OCI-LY7 (cell line): ENCODE measurements around the gene IGDCC3. TPM values are rescaled to one million over a fixed set of nuclear protein-coding genes. Genes with fewer than 3 reads are reported as not detected.

Experiments used
- BruUV-seq: library from RNA; stranded (reverse); fragments of 400-500 nt; replicated peaks from 2 replicates; lab custom pipeline; 2021; lab: Mats Ljungman, UMichigan
- CTCF ChIA-PET: fragments of 300-600 bp; sonication (Branson Sonifier 250); formaldehyde crosslinking; loops from one replicate; lab custom pipeline; 2022; ENCODE audit warnings: antibody characterized with exemption; ENCODE audit not compliant: unreplicated experiment; lab: Charles Lee
- POLR2A ChIA-PET: fragments of 300-600 bp; sonication (Branson Sonifier 250); formaldehyde crosslinking; loops from one replicate; lab custom pipeline; 2022; ENCODE audit warnings: antibody characterized with exemption; lab: Charles Lee
- DNase-seq: peaks from one replicate; pipeline ENCODE4 v3.0.0-alpha.2; 2015; ENCODE audit warnings: low spot score
- H2AFZ ChIP-seq: fragments of 200-600 bp; sonication (generic), shearing (Covaris generic); 2 replicates; pipeline ENCODE4 v1.6.1; 2014; ENCODE audit warnings: mild to moderate bottlenecking, antibody characterized with exemption, low read length, moderate library complexity
- H3K27ac ChIP-seq: fragments of 200-600 bp; sonication (generic); 2 replicates; pipeline ENCODE4 v1.5.1; 2014; ENCODE audit warnings: mixed run types, low read depth, mild to moderate bottlenecking, moderate library complexity, low read length, inconsistent platforms; ENCODE audit not compliant: poor library complexity, severe bottlenecking
- H3K36me3 ChIP-seq: fragments of 200-600 bp; sonication (generic); 2 replicates; pipeline ENCODE4 v1.6.1; 2014; ENCODE audit warnings: mild to moderate bottlenecking, antibody characterized with exemption, low read length, moderate library complexity, mixed read lengths; ENCODE audit not compliant: insufficient read depth
- H3K4me1 ChIP-seq: fragments of 200-600 bp; sonication (generic); 2 replicates; pipeline ENCODE4 v1.5.1; 2014; ENCODE audit warnings: mild to moderate bottlenecking, low read length; ENCODE audit not compliant: insufficient read depth, poor library complexity, severe bottlenecking
- H3K4me2 ChIP-seq: fragments of 200-600 bp; sonication (generic); 2 replicates; pipeline ENCODE4 v1.6.1; 2014; ENCODE audit warnings: mild to moderate bottlenecking, low read length
- H3K4me3 ChIP-seq: fragments of 200-600 bp; sonication (generic); 2 replicates; pipeline ENCODE4 v1.5.1; 2014; ENCODE audit warnings: mild to moderate bottlenecking, low read depth, low read length; ENCODE audit not compliant: poor library complexity, severe bottlenecking
- H3K79me2 ChIP-seq: fragments of 200-600 bp; sonication (generic); 2 replicates; pipeline ENCODE4 v1.6.1; 2016; ENCODE audit warnings: low read depth, mild to moderate bottlenecking, low read length, moderate library complexity, mixed read lengths; ENCODE audit not compliant: insufficient read depth
- H3K9me2 ChIP-seq: fragments of 200-600 bp; sonication (generic); 2 replicates; pipeline ENCODE4 v1.6.1; 2016; ENCODE audit warnings: mild to moderate bottlenecking, low read length, mixed read lengths; ENCODE audit not compliant: insufficient read depth
- H3K9me3 ChIP-seq: fragments of 200-600 bp; sonication (generic); 2 replicates; pipeline ENCODE4 v1.6.1; 2014; ENCODE audit warnings: mild to moderate bottlenecking, mixed run types, low read length, mixed read lengths
- H4K20me1 ChIP-seq: fragments of 200-600 bp; sonication (generic); 2 replicates; pipeline ENCODE4 v1.6.1; 2014; ENCODE audit warnings: mild to moderate bottlenecking, antibody characterized with exemption, low read length, moderate library complexity, mixed read lengths; ENCODE audit not compliant: insufficient read depth
- EZH2phosphoT487 ChIP-seq: fragments of 200-600 bp; sonication (generic); IDR thresholded peaks from 2 replicates; pipeline ENCODE4 v1.6.1; 2018; ENCODE audit warnings: low read depth, borderline replicate concordance, mild to moderate bottlenecking, mixed run types, antibody characterized with exemption, low read length, moderate library complexity, mixed read lengths
- intact Hi-C: fragments of 100-400 bp; cut with micrococcal nuclease; formaldehyde crosslinking; loops from one replicate; pipeline ENCODE4 v1.10.0; 2022; ENCODE audit not compliant: unreplicated experiment
- total RNA-seq, 2 experiments: library from RNA; depleted of rRNA in 1 of 2; stranded (reverse); fragments of >200 nt in 1 of 2; shearing (Covaris generic) in 1 of 2; gene quantifications; 2 replicates each; pipeline ENCODE4 v1.2.3, GENCODE V29; 2014 to 2022
- TF ChIP-seq, protein P1 (sequence below): fragments of 200-600 bp; sonication (generic); conservative IDR thresholded peaks from 2 replicates; pipeline ENCODE4 v1.5.1; 2014; ENCODE audit warnings: mild to moderate bottlenecking, antibody characterized with exemption, low read length, moderate library complexity, mixed read lengths

IGDCC3 gene
- total RNA-seq, 2 experiments from 2014 or later = not detected

GRCh38 chr15:65334586-65335231, 43.1 kb downstream of the IGDCC3 start:
- H3K4me2 ChIP-seq = no peak overlapping the region
- no peak overlapping the region for H2AFZ ChIP-seq
- H3K36me3 ChIP-seq = no peaks in the 10 kb centered on the region
- no TSS peak for BruUV-seq
- no peaks in the 10 kb centered on the region for H4K20me1 ChIP-seq
- H3K27ac ChIP-seq = no peak overlapping the region
- peaks cover 7% of the 10 kb centered on the region for H3K4me1 ChIP-seq
- H3K4me3 ChIP-seq = no peak overlapping the region
- no peak for TF ChIP-seq EZH2phosphoT487
- TF ChIP-seq, protein P1, sequence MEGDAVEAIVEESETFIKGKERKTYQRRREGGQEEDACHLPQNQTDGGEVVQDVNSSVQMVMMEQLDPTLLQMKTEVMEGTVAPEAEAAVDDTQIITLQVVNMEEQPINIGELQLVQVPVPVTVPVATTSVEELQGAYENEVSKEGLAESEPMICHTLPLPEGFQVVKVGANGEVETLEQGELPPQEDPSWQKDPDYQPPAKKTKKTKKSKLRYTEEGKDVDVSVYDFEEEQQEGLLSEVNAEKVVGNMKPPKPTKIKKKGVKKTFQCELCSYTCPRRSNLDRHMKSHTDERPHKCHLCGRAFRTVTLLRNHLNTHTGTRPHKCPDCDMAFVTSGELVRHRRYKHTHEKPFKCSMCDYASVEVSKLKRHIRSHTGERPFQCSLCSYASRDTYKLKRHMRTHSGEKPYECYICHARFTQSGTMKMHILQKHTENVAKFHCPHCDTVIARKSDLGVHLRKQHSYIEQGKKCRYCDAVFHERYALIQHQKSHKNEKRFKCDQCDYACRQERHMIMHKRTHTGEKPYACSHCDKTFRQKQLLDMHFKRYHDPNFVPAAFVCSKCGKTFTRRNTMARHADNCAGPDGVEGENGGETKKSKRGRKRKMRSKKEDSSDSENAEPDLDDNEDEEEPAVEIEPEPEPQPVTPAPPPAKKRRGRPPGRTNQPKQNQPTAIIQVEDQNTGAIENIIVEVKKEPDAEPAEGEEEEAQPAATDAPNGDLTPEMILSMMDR = no peak
- no peaks in the 10 kb centered on the region for H3K9me3 ChIP-seq
- H3K79me2 ChIP-seq = no peaks in the 10 kb centered on the region
- ChIA-PET CTCF (no interaction called here), POLR2A (no interaction called here)
- DNase-seq = no peak
- intact Hi-C loops = no loop called here
- H3K9me2 ChIP-seq = no peaks in the 10 kb centered on the region

DNA sequence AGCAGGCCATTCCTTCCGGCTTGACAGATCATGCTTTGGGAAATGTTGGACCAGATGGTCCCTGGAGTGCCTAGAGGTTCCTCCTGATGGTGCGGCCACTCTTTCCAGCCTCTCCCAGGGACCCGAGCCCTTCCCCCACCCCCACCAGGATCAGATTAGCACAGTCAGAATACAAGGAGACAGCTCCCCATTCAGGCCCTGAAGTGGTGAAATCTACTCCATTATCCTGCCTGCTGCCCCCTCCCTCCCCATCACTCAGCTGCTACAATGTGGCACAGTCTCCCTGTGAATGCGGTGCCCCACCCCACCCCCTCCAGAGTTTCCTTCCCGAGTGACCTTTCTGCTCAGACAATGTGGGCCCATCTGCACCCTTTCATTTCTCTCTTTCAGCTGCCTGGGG, 43.9 kb downstream of the IGDCC3 start:
- ChIA-PET POLR2A (no interaction called here), CTCF (no interaction called here)
- Histone ChIP-seq H3K9me2 (no peaks in the 10 kb centered on the region), H3K27ac (no peak overlapping the region), H3K4me2 (no peak overlapping the region), H3K36me3 (no peaks in the 10 kb centered on the region), H3K4me1 (peaks cover 7% of the 10 kb centered on the region), H4K20me1 (no peaks in the 10 kb centered on the region), H3K4me3 (no peak overlapping the region), H3K9me3 (no peaks in the 10 kb centered on the region), H3K79me2 (no peaks in the 10 kb centered on the region), H2AFZ (no peak overlapping the region)
- no peak for DNase-seq
- intact Hi-C loops = no loop called here
- BruUV-seq = no TSS peak
- TF ChIP-seq EZH2phosphoT487 = no peak
- TF ChIP-seq, protein P1 = no peak

DNA sequence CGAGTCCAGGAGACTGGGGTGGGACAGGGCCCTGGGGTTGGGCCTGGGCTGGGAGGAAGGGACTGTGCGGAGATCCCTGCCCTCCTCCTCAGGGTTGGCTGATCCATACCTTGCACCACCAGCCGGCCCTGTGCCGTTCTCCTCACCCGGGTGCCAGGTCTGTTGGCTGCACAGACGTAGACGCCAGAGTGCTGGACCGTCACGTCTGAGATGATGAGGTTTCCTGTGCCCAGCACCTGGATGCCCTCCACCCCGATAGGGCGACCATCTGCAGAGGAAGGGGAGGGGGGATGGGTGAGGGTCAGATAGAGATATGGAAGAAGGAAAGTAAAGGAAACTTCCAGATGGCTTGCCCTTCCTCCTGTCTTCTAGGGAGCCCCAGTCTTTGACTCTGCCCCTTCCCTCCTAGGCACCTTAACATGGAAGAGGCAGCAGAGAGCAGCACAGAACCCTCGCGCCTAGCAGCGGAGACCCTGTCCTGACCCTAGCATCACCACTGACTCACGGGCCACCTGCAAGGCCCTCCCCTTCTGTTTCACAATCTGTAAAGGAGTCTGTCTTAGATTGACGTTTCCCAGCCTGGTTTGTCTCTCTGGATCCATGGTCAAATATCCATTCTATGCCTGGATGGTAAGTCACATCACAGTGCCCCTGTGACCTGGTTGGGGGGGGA, 44.5 kb downstream of the IGDCC3 start:
- no peaks in the 10 kb centered on the region for H3K9me2 ChIP-seq
- no peaks in the 10 kb centered on the region for H3K9me3 ChIP-seq
- no TSS peak for BruUV-seq
- H4K20me1 ChIP-seq = no peaks in the 10 kb centered on the region
- H3K4me2 ChIP-seq = no peak overlapping the region
- ChIA-PET POLR2A (no interaction called here), CTCF (no interaction called here)
- no peak overlapping the region for H2AFZ ChIP-seq
- DNase-seq = no peak
- TF ChIP-seq, protein P1 = no peak
- TF ChIP-seq EZH2phosphoT487 = no peak
- no peaks in the 10 kb centered on the region for H3K36me3 ChIP-seq
- no peak overlapping the region for H3K27ac ChIP-seq
- no peak overlapping the region for H3K4me3 ChIP-seq
- intact Hi-C loops = no loop called here
- no peaks in the 10 kb centered on the region for H3K79me2 ChIP-seq
- H3K4me1 ChIP-seq = peaks cover 7% of the 10 kb centered on the region
